ENCODE measurements around the gene NFASC. TPM values are rescaled to one million over a fixed set of nuclear protein-coding genes. Genes with fewer than 3 reads are reported as not detected.
A peak's percentile ranks its signal among the peaks of the same experiment; 100 is the strongest.

The NFASC gene
- total RNA-seq, 1 experiment from 2014 or later: 20.1 TPM

- Mint-ChIP-seq H3K4me1 (peaks cover 12% of the 10 kb centered on the region), H3K27ac (no peak overlapping the region), H3K36me3 (no peaks in the 10 kb centered on the region), H3K9me3 (no peaks in the 10 kb centered on the region), H3K4me3 (no peak overlapping the region), H3K27me3 (ENCODE audit: low read depth) (no peaks in the 10 kb centered on the region; the same call in 1 of the 2 replicates)
- TF ChIP-seq SMAD3 (CRISPR knock-in tag; IDR thresholded peaks at IDR 0.05; ENCODE audit: borderline replicate concordance) (no peak), NR2C2 (CRISPR knock-in tag; IDR thresholded peaks at IDR 0.05) (no peak), IRF2 (CRISPR knock-in tag; IDR thresholded peaks at IDR 0.05; ENCODE audit: borderline replicate concordance, low read depth) (no peak), ZNF263 (CRISPR knock-in tag; IDR thresholded peaks at IDR 0.05; ENCODE audit: low read depth) (no peak), MLX (CRISPR knock-in tag; IDR thresholded peaks at IDR 0.05) (no peak), ETV6 (CRISPR knock-in tag; IDR thresholded peaks at IDR 0.05) (no peak), MYBL2 (CRISPR knock-in tag; IDR thresholded peaks at IDR 0.05) (no peak)
- DNase-seq (ENCODE audit: low spot score): no peak
- ChIA-PET POLR2A (no interaction called here), CTCF (interaction anchor here (0.9 to 1.2 kb wide), 2 partner anchors 74 to 104 kb away, joined by 3 to 5 read pairs; no protein-coding TSS in a partner anchor)
- ATAC-seq: peak; percentile 24; the same call in 1 of the 2 replicates
Observed at GRCh38 chr1:204867666-204868339, 2.9 kb upstream of the NFASC start.

GRCh38 chr1:204868340-204868700, 2.3 kb upstream of the NFASC start:
- POLR2A ChIA-PET: no interaction called here
- no peak overlapping the region for H3K4me3 Mint-ChIP-seq
- no peaks in the 10 kb centered on the region for H3K9me3 Mint-ChIP-seq
- H3K36me3 Mint-ChIP-seq: no peaks in the 10 kb centered on the region
- DNase-seq (ENCODE audit: low spot score) (peak; percentile 32), ATAC-seq (peak; percentile 61)
- no peak overlapping the region for H3K27ac Mint-ChIP-seq
- CTCF ChIA-PET: interaction anchor here (0.9 to 1.2 kb wide), 2 partner anchors 73 to 105 kb away, joined by 3 to 5 read pairs; no protein-coding TSS in a partner anchor
- no peaks in the 10 kb centered on the region; the same call in 1 of the 2 replicates for H3K27me3 Mint-ChIP-seq (ENCODE audit: low read depth)
- peaks cover 12% of the 10 kb centered on the region for H3K4me1 Mint-ChIP-seq
- TF ChIP-seq RELA (CRISPR knock-in tag; IDR thresholded peaks at IDR 0.05; ENCODE audit: borderline replicate concordance) (no peak), ZNF671 (CRISPR knock-in tag; IDR thresholded peaks at IDR 0.05) (no peak), ZNF423 (CRISPR knock-in tag; IDR thresholded peaks at IDR 0.05) (peak; percentile 37), CREM (CRISPR knock-in tag; IDR thresholded peaks at IDR 0.05) (no peak), PREB (CRISPR knock-in tag; IDR thresholded peaks at IDR 0.05; ENCODE audit: borderline replicate concordance) (no peak), ZNF121 (CRISPR knock-in tag; IDR thresholded peaks at IDR 0.05) (peak; percentile 88)
- TF ChIP-seq, protein P1, sequence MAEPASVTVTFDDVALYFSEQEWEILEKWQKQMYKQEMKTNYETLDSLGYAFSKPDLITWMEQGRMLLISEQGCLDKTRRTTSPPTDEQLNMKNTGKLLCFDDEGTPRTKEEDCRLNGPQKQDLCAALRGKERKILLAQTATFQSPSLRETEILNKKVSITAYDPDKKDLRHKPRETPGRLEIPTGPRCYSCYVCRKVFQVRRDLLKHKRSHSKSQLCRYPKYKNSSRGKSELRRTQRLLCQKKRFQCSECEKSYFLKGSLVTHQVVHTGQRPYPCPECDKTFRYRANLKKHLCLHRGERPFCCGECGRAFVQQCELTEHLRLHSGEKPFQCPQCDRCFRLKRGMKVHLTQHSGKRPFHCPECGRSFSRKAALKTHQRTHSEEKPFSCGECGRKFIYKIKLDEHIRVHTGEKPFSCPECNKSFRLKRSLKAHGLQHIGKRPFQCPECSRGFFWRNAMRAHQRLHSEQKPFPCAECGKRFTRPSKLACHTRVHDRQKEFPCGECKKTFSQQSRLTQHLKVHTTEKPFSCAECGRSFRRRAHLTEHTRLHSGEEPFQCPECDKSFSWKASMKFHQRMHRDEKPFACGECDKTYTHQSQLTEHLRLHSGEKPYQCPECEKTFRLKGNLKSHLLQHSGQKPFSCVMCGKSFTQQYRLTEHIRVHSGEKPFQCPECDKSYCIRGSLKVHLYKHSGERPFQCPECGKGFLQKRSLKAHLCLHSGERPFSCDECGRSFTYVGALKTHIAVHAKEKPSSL (CRISPR knock-in tag; conservative IDR thresholded peaks at IDR 0.05): no peak
- TF ChIP-seq, protein P2, sequence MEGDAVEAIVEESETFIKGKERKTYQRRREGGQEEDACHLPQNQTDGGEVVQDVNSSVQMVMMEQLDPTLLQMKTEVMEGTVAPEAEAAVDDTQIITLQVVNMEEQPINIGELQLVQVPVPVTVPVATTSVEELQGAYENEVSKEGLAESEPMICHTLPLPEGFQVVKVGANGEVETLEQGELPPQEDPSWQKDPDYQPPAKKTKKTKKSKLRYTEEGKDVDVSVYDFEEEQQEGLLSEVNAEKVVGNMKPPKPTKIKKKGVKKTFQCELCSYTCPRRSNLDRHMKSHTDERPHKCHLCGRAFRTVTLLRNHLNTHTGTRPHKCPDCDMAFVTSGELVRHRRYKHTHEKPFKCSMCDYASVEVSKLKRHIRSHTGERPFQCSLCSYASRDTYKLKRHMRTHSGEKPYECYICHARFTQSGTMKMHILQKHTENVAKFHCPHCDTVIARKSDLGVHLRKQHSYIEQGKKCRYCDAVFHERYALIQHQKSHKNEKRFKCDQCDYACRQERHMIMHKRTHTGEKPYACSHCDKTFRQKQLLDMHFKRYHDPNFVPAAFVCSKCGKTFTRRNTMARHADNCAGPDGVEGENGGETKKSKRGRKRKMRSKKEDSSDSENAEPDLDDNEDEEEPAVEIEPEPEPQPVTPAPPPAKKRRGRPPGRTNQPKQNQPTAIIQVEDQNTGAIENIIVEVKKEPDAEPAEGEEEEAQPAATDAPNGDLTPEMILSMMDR (IDR thresholded peaks at IDR 0.05): no peak
- TF ChIP-seq, protein P3, sequence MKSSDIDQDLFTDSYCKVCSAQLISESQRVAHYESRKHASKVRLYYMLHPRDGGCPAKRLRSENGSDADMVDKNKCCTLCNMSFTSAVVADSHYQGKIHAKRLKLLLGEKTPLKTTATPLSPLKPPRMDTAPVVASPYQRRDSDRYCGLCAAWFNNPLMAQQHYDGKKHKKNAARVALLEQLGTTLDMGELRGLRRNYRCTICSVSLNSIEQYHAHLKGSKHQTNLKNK (CRISPR knock-in tag; IDR thresholded peaks at IDR 0.05): no peak
- TF ChIP-seq, protein P4, sequence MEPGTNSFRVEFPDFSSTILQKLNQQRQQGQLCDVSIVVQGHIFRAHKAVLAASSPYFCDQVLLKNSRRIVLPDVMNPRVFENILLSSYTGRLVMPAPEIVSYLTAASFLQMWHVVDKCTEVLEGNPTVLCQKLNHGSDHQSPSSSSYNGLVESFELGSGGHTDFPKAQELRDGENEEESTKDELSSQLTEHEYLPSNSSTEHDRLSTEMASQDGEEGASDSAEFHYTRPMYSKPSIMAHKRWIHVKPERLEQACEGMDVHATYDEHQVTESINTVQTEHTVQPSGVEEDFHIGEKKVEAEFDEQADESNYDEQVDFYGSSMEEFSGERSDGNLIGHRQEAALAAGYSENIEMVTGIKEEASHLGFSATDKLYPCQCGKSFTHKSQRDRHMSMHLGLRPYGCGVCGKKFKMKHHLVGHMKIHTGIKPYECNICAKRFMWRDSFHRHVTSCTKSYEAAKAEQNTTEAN (CRISPR knock-in tag; IDR thresholded peaks at IDR 0.05): no peak

All from WTC11 (cell line).